NK-92 treated with Interleukin-12 subunit alpha and Interleukin-12 subunit beta, amount 100 ng/mL, for 24 hours (cell line): ENCODE data around the gene MED4.

Experiments
- DNase-seq: peaks from one replicate; lab custom pipeline; 2025; lab: John Stamatoyannopoulos, UW

Gene MED4

GRCh38 chr13:48029859-48030258, 65.0 kb downstream of the MED4 start:
- no peak for DNase-seq

- DNase-seq: no peak
These were observed 66.8 kb downstream of the MED4 start for GRCh38 chr13:48028066-48028465.
